Bronchial epithelial cell (primary cell): ENCODE measurements around the gene SNX9. TPM values are rescaled to one million over a fixed set of nuclear protein-coding genes. Genes with fewer than 3 reads are reported as not detected.
A peak's percentile ranks its signal among the peaks of the same experiment; 100 is the strongest.

Experiments used
- DNase-seq: peaks from one replicate; pipeline ENCODE4 v3.0.0-alpha.2; 2010; ENCODE audit warnings: low read depth
- FAIRE-seq: peaks from 2 replicates; lab custom pipeline; 2011; peaks lifted over from hg19 to GRCh38; lab: Jason Lieb, UNC
- H3K27me3 ChIP-seq: 2 replicates; pipeline ENCODE4 v1.5.1; 2011; ENCODE audit warnings: low read length; ENCODE audit not compliant: control insufficient read depth, insufficient read depth
- H3K36me3 ChIP-seq: 2 replicates; pipeline ENCODE4 v1.5.1; 2011; ENCODE audit warnings: low read length; ENCODE audit not compliant: control insufficient read depth, insufficient read depth
- H3K4me3 ChIP-seq: 2 replicates; pipeline ENCODE4 v1.5.1; 2011; ENCODE audit warnings: mild to moderate bottlenecking, low read depth, low read length, control low read depth
- total RNA-seq: library from RNA; depleted of rRNA; stranded (reverse); fragments of >200 nt; gene quantifications from 2 replicates; pipeline ENCODE4 v1.2.1, GENCODE V29; 2014
- TF ChIP-seq, protein P1 (sequence below): IDR thresholded peaks from 2 replicates; pipeline ENCODE4 v1.5.1; 2011; ENCODE audit warnings: mild to moderate bottlenecking, moderate library complexity, low read length, control low read depth, inconsistent platforms; ENCODE audit not compliant: insufficient read depth, severe bottlenecking

The SNX9 gene
- 25.5 and 26.6 TPM in 2 replicates for total RNA-seq

DNA sequence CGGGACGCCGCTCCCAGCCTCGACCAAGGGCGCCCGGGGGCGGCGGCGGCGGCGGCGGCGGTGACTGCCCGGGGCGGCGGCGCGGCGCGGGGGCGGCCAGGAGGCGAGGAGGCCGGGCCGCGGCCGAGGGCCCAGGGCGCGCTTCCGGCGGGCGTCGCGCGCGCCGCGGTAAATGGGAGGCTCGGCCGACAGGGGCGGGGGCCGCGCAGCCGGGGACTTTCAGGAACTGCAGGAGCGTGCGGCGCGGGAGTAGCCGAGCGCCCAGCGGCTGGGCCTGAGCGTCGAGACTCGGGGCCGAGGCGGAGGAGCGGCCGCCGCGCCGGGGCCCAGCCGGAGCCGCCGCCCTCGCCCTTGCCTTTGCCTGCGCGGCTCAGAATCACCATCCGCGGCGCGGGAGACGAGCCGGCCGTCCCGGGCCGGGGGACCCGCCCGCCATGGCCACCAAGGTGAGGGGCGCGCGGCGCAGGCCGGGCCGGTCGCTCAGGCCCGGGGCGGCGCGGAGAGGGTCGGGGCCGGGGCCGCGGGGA is at the start of gene SNX9:
Gene SNX9, plus strand, starts transcription at position 246 of the 527 bp plus-strand sequence. Its CDS starts 189 bp downstream, at position 435.
- FAIRE-seq (no peak), DNase-seq (peak; percentile 52)
- TF ChIP-seq, protein P1, sequence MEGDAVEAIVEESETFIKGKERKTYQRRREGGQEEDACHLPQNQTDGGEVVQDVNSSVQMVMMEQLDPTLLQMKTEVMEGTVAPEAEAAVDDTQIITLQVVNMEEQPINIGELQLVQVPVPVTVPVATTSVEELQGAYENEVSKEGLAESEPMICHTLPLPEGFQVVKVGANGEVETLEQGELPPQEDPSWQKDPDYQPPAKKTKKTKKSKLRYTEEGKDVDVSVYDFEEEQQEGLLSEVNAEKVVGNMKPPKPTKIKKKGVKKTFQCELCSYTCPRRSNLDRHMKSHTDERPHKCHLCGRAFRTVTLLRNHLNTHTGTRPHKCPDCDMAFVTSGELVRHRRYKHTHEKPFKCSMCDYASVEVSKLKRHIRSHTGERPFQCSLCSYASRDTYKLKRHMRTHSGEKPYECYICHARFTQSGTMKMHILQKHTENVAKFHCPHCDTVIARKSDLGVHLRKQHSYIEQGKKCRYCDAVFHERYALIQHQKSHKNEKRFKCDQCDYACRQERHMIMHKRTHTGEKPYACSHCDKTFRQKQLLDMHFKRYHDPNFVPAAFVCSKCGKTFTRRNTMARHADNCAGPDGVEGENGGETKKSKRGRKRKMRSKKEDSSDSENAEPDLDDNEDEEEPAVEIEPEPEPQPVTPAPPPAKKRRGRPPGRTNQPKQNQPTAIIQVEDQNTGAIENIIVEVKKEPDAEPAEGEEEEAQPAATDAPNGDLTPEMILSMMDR = no peak
- Histone ChIP-seq H3K36me3 (no peaks in the 10 kb centered on the region), H3K27me3 (no peaks in the 10 kb centered on the region), H3K4me3 (peak within 1 kb of the TSS; percentile 96)

DNA sequence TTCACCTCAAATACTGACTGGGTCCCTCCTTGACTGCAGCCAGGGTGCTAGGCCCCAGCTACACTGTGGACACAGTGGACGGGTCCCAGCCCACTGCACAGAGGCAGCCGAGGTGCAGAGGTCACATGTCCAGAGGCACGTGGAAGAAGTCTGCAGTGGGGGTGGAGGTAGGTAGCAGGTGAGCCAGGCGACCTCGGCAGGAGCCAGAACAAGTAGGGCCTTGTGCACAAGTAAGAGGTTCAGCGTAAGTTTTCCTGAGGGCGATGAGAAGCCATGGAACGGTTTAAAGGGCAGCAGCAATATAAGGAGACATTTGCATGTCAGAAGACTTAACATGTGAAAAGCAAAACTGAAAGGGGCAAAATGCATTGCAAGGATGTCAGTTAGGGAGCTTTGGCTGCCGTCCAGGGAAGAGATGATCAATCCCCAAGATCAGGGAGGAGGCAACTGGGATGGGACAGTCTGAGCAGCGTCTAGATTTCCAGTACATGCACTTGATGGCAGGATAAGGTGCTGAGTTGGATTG is 49.7 kb upstream of the SNX9 start:
- H3K27me3 ChIP-seq = no peaks in the 10 kb centered on the region
- DNase-seq (no peak), FAIRE-seq (peak; percentile 36)
- TF ChIP-seq, protein P1 = no peak
- no peaks in the 10 kb centered on the region for H3K36me3 ChIP-seq
- no peak overlapping the region for H3K4me3 ChIP-seq

DNA sequence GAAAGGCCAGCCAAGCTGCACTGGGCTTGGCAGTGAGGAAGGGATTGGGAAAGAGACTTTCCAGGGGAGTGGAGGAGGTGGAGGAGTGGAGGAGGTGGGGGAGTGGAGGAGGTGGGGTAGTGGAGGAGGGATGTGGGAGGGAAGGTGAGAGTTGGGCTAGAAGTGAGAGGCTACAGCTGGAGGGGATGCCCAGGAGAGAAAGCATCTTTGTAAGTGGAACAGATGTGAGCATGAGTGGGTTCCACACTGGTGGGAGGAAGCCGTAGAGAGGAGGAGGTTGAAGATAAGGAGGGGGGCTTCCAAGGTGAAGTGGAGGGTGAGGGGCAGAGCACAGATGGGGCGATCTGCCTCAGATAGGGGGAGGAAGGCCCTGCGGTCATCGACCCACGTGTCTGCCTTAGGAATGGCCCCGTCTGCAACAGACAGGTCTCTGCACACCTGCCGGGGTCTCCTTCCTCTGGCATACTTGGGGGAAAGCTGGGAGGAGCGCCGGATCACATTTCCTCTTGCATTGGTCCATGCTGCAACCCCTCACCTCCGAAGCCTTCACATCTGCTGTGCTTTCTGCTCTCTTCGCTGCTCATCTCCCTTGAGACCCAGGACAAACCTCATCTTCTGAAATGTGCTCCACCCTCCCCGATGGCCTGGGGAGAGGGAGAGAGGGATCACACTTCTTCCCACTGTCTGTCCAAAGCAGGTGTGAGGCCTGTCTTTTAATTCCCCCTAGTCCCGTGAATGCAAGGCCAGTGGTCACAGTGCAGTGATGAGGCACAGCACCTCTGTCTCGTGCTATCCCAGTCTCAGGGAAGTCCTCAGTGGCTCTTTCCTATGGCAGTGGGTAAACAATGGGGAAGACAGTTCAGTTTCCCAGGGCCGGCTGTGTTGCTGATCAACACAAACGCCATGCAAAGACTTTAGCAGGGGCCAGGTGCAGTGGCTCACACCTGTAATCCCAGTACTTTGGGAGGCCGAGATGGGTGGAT is 48.6 kb upstream of the SNX9 start:
- DNase-seq (no peak), FAIRE-seq (peak; percentile 86)
- H3K36me3 ChIP-seq = no peaks in the 10 kb centered on the region
- H3K4me3 ChIP-seq = no peak overlapping the region
- TF ChIP-seq, protein P1 = no peak
- H3K27me3 ChIP-seq = no peaks in the 10 kb centered on the region

DNA sequence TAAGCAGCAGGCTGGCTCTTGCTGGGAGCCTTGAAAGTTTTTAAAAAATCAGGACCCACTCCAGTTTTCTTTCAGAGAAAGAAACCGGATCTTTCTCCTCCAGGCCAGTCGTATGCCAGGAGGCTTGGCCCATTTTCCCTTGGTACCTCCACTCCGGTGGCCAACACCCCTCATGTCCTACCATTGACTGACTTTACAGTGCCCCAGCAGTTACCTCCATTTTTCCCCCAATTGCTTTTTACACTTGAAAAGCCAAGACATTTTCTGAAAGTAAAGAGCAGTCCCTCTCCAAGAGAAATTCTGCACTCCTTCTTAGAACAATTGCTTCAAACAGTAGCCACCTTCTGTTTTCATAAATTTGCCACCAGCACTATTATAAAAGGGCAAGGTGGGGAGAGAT is 47.7 kb upstream of the SNX9 start:
- Histone ChIP-seq H3K4me3 (no peak overlapping the region), H3K36me3 (no peaks in the 10 kb centered on the region), H3K27me3 (no peaks in the 10 kb centered on the region)
- TF ChIP-seq, protein P1 = no peak
- DNase-seq (no peak), FAIRE-seq (no peak)

DNA sequence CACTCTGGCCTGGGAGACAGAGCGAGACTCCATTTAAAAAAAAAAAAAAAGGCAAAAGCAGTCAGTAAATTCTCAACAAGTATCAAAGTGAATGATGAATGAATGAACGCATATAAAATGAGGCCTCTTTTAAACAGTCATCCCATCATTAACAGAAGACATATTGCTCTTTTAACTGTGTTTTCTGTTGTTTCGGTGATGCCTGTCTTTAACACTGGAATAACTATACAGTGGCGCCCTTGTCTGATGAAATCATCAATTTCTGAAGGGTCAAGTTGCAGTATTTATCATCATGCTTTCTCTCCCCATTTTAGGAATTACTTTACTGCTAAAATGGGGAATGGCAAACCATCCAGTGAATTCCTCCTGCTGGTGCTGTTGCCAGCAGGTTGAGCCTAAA is 45.7 kb upstream of the SNX9 start:
- H3K36me3 ChIP-seq = no peaks in the 10 kb centered on the region
- H3K4me3 ChIP-seq = no peak overlapping the region
- TF ChIP-seq, protein P1 = no peak
- H3K27me3 ChIP-seq = no peaks in the 10 kb centered on the region
- no peak for DNase-seq
- FAIRE-seq = no peak
